HepG2 (cell line): ENCODE data around the gene DYNC1LI1.

ENCODE experiments used
- BHLHE40 ChIP-seq: IDR thresholded peaks from 2 replicates; pipeline ENCODE4 v1.6.1; 2011; ENCODE audit warnings: low read length, improper control_type of control experiment
- MXI1 ChIP-seq: IDR thresholded peaks from 3 replicates; pipeline ENCODE4 v1.6.1; 2012; ENCODE audit warnings: low read depth, low read length, inconsistent platforms, borderline replicate concordance
- NKX3-1 ChIP-seq: sonication (generic); formaldehyde crosslinking; IDR thresholded peaks from 2 replicates; pipeline ENCODE4 v1.5.0; 2020; ENCODE audit warnings: missing genetic modification reagents
- RAD21 ChIP-seq: fragments of 450-650 bp; formaldehyde crosslinking; IDR thresholded peaks from 2 replicates; pipeline ENCODE4 v1.5.0; 2020; ENCODE audit warnings: mild to moderate bottlenecking
- ZBTB2 ChIP-seq: sonication (generic); formaldehyde crosslinking; IDR thresholded peaks from 2 replicates; pipeline ENCODE4 v1.8.0; 2022; ENCODE audit warnings: low read depth, missing genetic modification reagents
- ZBTB8A ChIP-seq: sonication (generic); formaldehyde crosslinking; IDR thresholded peaks from 2 replicates; pipeline ENCODE4 v1.4.0; 2020; ENCODE audit warnings: mild to moderate bottlenecking, low read depth, missing genetic modification reagents, borderline replicate concordance
- ZNF253 ChIP-seq: sonication (generic); formaldehyde crosslinking; IDR thresholded peaks from 2 replicates; pipeline ENCODE4 v1.8.0; 2022; ENCODE audit warnings: mild to moderate bottlenecking, missing genetic modification reagents, borderline replicate concordance
- TF ChIP-seq, protein P1 (sequence below): sonication (generic); formaldehyde crosslinking; conservative IDR thresholded peaks from 2 replicates; pipeline ENCODE4 v1.4.0; 2020; ENCODE audit warnings: missing genetic modification reagents
- TF ChIP-seq, protein P2 (sequence below): sonication (generic); formaldehyde crosslinking; IDR thresholded peaks from 2 replicates; pipeline ENCODE4 v1.4.0; 2020; ENCODE audit warnings: mild to moderate bottlenecking, missing genetic modification reagents

DNA sequence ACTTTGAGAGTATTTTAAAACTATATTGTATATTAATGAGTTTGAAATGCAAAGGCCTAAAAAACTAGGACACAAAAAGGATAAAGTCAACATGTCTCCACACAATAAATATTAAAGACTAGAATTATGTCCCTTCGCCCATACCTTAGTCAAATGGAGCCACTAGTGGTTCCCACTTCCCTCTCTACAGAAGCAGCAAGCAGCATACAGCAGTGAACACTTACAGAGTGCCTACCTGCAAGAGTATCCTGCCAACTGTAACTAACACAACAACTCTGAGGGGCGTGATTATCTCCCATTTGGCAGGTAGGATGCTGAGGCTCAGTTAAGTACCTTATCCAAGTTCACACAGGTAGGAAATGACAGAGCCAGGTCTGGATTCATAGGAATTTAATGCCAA, 17.2 kb downstream of the DYNC1LI1 start:
- TF ChIP-seq BHLHE40 (no peak), RAD21 (CRISPR knock-in tag) (no peak), ZNF253 (CRISPR knock-in tag) (no peak), NKX3-1 (CRISPR knock-in tag) (no peak), ZBTB8A (CRISPR knock-in tag) (no peak), MXI1 (no peak), ZBTB2 (CRISPR knock-in tag) (no peak)
- TF ChIP-seq, protein P1, sequence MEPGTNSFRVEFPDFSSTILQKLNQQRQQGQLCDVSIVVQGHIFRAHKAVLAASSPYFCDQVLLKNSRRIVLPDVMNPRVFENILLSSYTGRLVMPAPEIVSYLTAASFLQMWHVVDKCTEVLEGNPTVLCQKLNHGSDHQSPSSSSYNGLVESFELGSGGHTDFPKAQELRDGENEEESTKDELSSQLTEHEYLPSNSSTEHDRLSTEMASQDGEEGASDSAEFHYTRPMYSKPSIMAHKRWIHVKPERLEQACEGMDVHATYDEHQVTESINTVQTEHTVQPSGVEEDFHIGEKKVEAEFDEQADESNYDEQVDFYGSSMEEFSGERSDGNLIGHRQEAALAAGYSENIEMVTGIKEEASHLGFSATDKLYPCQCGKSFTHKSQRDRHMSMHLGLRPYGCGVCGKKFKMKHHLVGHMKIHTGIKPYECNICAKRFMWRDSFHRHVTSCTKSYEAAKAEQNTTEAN (CRISPR knock-in tag) = no peak
- TF ChIP-seq, protein P2, sequence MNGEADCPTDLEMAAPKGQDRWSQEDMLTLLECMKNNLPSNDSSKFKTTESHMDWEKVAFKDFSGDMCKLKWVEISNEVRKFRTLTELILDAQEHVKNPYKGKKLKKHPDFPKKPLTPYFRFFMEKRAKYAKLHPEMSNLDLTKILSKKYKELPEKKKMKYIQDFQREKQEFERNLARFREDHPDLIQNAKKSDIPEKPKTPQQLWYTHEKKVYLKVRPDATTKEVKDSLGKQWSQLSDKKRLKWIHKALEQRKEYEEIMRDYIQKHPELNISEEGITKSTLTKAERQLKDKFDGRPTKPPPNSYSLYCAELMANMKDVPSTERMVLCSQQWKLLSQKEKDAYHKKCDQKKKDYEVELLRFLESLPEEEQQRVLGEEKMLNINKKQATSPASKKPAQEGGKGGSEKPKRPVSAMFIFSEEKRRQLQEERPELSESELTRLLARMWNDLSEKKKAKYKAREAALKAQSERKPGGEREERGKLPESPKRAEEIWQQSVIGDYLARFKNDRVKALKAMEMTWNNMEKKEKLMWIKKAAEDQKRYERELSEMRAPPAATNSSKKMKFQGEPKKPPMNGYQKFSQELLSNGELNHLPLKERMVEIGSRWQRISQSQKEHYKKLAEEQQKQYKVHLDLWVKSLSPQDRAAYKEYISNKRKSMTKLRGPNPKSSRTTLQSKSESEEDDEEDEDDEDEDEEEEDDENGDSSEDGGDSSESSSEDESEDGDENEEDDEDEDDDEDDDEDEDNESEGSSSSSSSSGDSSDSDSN = no peak
